NCI-H345 (cell line): ENCODE data around the gene CDK13.
A peak's percentile ranks its signal among the peaks of the same experiment; 100 is the strongest.
"Not testable (repeated sequence)": the region's sequence is repeated elsewhere in the genome, so short reads cannot be mapped to it uniquely, and the experiment has no call there.

Experiments
- DNase-seq: peaks from one replicate; lab custom pipeline; 2025; lab: John Stamatoyannopoulos, UW

Gene CDK13

GRCh38 chr7:39949971-39950472 is at the start of gene CDK13:
Gene CDK13 (plus strand): TSS chr7:39950256. CDS start chr7:39950642, 386 bp downstream.
- peak; percentile 77 for DNase-seq

DNA sequence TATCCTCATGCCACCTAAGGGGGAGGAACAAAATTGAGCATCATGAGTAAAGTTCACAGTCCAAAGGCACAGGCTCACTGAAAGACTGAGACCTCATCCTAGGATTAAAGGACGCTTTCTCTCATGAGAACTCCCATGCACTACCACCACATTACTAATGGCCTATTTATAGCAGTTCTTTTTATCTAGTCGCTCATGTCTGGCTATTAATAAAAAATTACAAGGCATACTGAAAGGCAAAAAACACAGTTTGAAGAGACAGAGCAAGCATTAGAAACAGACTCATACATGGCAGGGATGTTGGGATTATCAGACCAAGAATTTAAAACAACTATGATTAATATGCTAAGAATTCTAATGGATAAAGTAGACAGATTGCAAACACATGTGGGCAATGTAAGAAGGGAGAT is 46.0 kb upstream of the CDK13 start:
- no peak for DNase-seq

DNA sequence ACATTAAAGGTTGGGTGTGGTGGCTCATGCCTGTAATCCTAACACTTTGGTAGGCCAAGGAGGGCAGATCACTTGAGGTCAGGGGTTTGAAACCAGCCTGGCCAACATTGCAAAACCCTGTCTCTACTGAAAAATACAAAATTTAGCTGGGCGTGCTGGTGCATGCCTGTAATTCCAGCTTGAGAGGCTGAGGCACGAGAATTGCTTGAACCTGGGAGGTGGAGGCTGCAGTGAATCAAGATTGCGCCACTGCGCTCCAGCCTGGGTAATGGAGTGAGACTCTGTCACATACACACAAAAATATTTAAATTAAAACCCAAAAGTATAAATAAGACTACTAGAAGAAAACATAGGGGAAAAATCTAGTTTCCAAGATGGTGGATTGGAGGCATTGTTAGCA is 41.9 kb upstream of the CDK13 start:
- no peak for DNase-seq

- no peak for DNase-seq
These were observed 41.1 kb upstream of the CDK13 start for GRCh38 chr7:39908973-39909372.

GRCh38 chr7:39909526-39909925 is 40.5 kb upstream of the CDK13 start:
- DNase-seq, result no peak

- DNase-seq, result no peak
These were observed 39.8 kb upstream of the CDK13 start for GRCh38 chr7:39910108-39910869.

DNA sequence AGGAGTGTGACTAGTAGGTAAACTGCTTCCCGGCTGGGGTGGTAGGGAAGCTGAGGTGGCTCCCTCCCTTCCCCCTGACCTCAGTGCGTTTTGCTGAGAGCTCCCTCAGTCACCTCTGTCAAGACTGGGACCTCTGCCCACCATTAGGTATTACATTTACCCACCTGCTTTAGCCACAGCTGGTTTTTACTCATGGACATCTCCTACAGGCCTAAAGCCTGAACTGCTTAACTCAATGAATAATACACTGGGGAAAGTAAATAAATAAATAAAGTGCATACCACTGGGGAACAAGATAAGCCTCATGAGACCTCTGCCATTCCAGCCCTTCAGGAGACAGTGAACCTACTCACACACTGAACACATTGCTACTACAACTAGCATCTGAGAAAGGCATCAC is 38.9 kb upstream of the CDK13 start:
- DNase-seq, result no peak

GRCh38 chr7:39915847-39916246 is 34.2 kb upstream of the CDK13 start:
- DNase-seq, result not testable (repeated sequence)

DNA sequence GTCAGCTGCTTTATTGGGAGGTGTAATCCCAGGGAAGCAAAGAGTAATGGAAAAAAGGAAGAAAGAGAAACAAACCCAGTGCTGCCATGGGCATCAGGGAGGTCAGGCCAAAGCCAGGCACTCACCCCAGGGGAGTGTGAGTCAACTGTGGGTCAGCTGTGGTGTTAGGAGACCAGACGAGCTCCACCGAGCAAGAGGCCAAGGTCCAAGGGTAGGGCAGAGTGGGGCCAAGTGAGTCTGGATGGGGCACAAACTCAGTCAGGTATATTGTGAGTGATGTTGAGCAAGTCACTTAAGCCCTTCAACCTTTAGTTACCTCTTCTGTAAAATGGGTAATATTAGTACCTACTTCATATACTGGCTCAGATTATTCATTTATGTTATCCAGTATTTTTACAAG is 30.4 kb upstream of the CDK13 start:
- DNase-seq, result no peak

DNA sequence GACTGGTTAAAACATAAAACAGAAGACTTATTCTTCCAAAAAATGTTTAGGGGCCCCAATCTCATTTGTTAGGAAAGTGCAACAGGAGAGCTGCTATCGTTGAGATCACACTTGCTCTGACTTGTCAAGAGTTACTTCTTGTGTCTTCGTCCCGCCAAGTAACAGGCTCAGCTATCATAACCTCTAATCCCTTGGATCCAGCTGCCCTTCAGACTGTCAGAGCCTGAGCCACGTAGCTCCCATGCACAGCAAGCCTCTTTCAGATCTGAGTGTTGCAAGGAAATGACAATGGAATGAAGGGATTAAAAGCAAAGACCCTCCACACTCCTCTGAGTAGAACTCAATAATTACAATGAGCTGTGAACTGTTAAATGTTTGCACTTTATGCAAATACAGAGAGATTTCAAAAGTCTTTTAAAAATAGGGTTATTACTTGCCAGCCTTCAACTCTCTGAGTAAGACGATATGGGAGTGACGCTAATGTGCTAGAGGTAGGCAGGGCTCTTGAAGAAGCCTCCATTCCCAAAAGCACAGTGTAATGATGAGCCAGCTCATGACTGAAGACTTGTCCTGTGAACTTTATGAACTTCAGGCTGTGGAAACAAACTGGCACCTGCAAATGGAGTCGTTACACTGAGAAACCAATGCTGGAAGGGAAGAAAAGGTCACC is 28.4 kb upstream of the CDK13 start:
- DNase-seq, result no peak

GRCh38 chr7:39922580-39922979 is 27.5 kb upstream of the CDK13 start:
- no peak for DNase-seq

GRCh38 chr7:39923091-39923490 is 27.0 kb upstream of the CDK13 start:
- DNase-seq, result no peak

DNA sequence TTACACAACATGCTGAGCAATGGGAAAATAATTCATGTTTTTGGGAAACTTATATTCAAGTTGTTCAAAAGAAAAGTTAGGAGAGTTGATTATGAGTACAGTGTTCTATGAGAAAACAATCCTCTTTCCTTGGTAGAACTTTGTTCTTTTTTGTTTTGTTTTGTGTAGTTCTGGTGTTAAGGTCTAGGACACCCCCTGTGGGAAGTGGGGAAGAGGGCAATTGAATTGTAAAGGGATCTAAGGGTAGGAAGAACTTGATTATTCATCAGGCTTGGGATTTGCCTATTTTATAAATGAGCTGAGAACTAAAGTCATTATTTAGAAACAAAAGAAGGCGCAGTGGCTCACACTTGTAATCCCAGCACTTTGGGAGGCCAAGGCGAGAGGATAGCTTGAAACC is 25.9 kb upstream of the CDK13 start:
- DNase-seq, result no peak

DNA sequence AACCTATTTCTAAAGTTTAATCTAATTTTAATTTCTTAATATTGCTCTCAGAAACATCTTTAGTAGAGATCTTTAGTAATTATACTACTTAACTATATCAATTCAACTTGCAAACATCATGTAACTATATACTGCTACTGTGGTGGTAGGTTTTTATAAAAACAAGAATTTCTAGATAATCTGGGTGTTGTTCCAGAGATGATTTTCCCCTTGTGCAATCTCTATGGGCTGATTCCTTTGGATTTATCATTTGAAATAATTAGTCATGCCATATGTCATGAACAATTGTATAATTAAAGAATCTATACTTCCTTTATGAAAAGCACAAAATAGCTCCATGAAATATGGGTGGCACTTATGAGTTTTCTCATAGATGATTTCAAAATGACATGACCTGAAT is 23.9 kb upstream of the CDK13 start:
- DNase-seq, result no peak

DNA sequence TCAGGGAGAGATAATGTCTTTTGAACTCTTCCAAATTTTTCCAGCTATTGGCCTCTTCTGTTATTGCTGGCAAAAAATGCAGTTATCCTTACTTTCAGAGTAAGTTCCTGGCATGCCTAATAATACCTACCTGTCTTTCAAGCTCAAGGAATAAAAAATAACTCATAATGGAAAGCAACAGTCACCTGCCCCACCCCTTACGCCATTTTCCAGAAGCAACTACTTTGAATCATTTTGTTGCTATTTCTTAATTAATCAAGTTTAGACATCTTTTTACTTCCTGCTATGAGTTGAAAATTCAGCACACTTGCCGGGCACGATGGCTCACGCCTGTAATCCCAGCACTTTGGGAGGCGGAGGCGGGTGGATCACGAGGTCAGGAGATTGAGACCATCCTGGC is 23.0 kb upstream of the CDK13 start:
- no peak for DNase-seq

GRCh38 chr7:39934132-39934531 is 15.9 kb upstream of the CDK13 start:
- DNase-seq, result no peak

DNA sequence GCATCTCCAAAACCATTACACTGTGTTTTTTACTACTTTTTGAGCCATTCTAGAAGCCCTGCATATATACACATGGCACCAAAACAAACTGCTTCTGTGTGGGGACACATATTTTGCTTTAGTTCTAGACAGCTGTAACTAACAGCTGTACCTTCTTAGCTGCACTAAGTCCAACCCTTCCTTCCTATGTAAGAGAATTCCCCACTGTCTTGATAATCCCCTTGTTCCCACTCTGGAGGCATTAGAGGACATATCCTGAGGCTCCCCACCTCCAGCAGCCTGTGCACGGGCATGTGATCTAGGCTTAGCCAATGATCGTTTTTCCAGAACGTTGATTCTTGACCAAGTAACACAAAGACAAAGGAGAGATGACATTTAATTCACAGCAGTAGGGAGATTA is 13.3 kb upstream of the CDK13 start:
- DNase-seq, result no peak

DNA sequence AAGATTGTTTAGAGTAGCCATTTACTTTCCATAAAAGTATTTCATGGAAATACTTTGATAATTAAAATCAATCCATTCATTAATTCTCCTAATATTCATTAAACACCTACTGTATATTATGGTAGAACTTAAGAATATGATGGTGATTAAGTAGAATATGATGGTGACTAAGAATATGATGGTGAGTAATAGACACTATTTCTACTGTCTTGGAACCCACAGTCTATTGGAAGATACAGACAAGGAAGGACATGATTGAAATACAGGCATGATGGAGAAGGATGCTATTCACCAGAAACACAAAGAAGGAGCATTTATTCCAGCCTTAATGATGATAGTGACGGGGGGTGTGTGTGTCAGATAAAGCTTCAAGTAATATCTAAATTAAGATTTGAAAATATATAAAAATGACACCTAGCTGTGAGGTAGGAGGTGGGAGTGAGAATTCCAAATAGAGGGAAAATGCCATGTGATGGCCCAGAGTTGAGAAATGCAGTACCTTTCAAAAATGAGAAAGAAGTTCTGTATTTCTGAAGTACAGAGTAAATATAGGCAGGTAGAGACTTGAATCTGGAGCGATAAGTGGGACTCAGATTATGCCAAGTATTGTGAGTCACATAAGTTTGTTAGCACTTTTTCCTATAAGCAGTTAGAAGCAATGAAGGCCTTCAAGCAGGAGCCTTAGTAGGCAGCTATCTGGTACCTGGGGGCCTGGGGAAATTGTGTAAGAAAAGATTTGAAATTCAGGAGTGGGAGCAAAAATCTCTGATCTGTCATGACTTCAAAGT is 12.5 kb upstream of the CDK13 start:
- DNase-seq, result no peak

GRCh38 chr7:39942883-39943282 is 7.2 kb upstream of the CDK13 start:
- DNase-seq, result no peak

DNA sequence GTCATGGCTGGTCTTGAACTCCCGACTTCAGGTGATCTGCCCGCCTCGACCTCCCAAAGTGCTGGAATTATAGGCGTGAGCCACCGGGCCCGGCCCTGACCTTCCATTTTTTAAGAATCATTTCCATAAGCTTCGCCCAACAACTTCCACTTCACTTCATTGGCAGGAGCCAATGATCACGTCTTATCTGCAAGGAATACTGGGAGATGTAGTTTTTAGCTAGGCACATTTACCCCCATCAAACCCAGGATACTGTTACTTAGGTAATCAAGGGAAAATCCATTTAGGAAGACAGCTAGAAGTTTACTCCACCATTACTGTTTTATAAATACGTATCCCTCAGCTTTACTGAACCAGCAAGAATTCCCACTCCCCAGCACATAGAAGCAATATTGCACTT is 3.4 kb upstream of the CDK13 start:
- DNase-seq, result no peak

GRCh38 chr7:39948375-39948955 is 1.6 kb upstream of the CDK13 start:
- no peak for DNase-seq
